Measurements from ENCODE around the gene ZNF431.
"Not testable (repeated sequence)": the region's sequence is repeated elsewhere in the genome, so short reads cannot be mapped to it uniquely, and the experiment has no call there.

Gene ZNF431

DNA sequence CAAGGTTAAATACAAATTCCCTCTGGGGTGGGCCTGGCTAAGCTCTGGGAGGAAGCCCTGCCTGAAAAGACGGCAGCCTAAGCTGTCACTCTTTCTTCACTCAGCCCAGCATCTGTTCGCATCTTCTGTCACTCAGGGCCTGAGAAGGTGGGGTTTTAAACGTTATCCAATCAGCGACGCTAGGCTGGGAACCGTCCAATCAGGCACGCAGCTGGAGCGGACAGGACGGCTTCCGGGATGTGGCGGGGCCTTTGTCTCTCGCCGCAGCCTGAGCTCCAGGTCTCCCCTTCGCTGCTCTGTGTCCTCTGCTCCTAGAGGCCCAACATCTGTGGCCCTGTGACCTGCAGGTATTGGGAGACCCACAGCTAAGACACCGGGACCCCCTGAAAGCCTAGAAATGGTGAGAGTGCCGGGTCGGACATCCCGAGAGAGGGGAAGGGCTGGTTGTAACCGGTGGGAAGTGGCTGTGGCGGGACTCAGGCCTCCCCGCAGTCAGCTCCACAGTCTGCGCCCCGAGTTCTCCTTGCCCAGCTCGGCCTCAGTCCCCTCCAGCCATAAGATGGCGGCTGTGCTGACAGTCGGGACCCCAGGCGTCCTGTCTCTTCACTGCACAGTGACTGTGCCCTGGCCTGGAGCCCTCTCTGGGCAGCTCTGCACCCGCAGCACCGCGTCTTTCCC is at the start of gene ZNF431:
TSS of gene ZNF431 (plus strand) at position 254 of the 678 bp plus-strand sequence. CDS start at position 398, 144 bp downstream.
- peak; percentile 70 to 80 for DNase-seq (ENCODE audit: low read depth in 2 of 2)

- no peak for DNase-seq (ENCODE audit: low read depth in 2 of 2)
Observed at GRCh38 chr19:21092109-21092508, 49.7 kb upstream of the ZNF431 start.

GRCh38 chr19:21094347-21095025 is 47.4 kb upstream of the ZNF431 start:
- DNase-seq (ENCODE audit: low read depth in 2 of 2), result no peak

- DNase-seq (ENCODE audit: low read depth in 2 of 2), result no peak
Observed at GRCh38 chr19:21098291-21098690, 43.5 kb upstream of the ZNF431 start.

DNA sequence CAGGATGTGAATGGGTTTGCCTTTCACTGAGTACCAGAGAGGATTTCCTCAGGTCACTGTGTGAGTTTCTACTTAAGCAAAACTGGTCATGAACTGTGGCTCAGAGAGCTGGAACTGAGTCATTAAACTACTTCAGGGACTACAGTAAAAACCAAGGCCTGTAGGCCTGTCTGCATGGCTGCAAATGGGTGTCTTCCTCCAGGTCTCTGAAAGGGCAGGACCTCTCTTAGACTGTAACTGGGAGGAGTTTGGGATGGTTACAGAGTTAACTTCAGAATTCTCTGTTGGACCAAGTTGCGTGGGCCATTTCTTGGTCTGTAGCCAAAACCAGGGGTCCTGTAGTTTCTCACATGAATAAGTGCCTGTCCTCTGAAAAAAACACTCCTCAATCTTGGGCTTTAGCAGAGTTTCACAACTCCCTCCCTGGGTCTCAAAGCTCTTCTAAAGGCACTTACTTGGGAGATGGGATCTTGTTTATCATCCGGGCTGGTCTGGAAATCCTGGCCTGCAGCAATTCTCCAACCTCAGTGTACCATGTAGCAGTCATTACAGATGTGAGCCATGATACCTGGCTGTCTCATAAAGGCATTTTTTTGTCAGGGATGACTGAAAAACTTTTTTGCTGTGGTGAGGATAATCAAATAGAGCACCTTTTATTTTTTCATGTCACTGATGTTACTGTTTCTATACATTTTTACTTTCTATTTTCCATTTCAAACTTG is 40.2 kb upstream of the ZNF431 start:
- DNase-seq (ENCODE audit: low read depth in 2 of 2), result no peak

- DNase-seq (ENCODE audit: low read depth in 2 of 2), result no peak
Observed at GRCh38 chr19:21109116-21109515, 32.7 kb upstream of the ZNF431 start.

GRCh38 chr19:21110183-21110582 is 31.7 kb upstream of the ZNF431 start:
- DNase-seq (ENCODE audit: low read depth in 2 of 2), result no peak

DNA sequence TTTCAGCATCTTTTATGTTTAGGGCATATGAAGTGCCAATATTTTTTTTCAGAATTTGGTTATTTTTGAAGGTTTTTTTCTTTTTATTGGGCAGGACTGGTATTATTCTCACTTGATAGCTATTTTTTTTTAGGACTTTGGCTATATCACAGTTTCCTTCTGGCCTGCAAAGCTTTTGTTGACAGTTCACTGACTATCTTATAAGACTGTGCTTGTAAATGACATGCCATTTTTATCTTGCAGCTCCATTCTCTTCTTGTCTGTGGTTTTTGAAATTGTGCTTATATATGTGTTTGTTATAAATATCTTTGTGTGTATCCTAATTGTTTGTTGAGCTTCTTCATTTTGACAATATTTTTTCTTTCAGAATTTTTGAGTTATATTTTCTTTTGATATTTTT is 26.4 kb upstream of the ZNF431 start:
- DNase-seq (ENCODE audit: low read depth in 2 of 2), result no peak

- no peak for DNase-seq (ENCODE audit: low read depth in 2 of 2)
Observed at GRCh38 chr19:21117041-21117907, 24.6 kb upstream of the ZNF431 start.

- no peak for DNase-seq (ENCODE audit: low read depth in 2 of 2)
Observed at GRCh38 chr19:21126078-21126477, 15.8 kb upstream of the ZNF431 start.

- DNase-seq (ENCODE audit: low read depth in 2 of 2), result no peak
Observed at GRCh38 chr19:21127001-21127400, 14.8 kb upstream of the ZNF431 start.

GRCh38 chr19:21127898-21128297 is 13.9 kb upstream of the ZNF431 start:
- DNase-seq (ENCODE audit: low read depth in 2 of 2), result no peak

DNA sequence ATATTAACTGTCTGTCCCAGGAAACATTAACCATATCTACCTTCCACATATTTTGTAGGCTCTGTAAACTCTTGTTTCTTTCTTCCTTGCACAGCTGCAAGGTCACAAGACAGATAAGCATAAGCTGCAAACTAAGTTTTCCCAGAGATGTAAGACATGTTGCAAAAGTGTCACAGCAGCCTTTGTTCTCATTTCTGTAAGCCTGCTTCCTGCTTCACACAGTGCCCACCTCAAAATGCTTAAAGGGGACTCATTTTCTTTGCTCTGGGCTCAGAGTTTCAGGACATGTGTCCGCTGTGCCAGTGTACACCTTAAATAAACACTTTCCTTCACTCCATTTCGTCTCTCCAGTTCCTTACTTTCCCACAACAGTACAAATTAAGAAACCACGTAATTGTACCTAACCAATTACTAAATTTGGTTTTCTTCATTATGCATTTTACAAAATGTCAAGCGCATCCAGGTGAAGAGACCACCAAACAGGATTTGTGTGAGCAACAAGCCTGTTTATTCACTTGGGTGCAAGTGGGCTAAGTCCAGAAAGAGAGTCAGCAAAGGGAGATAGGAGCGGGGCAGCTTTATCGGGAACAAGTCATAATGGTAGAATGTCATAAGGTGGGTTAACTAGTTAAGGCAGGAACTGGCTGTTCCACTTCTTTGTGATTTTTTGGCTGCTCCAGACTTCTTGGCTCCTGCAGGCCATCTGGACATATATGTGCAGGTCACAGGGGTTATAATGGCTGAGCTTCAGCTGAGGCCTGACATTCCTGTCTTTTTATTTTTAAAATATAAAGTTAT is 12.7 kb upstream of the ZNF431 start:
- no peak for DNase-seq (ENCODE audit: low read depth in 2 of 2)

GRCh38 chr19:21130097-21130775 is 11.6 kb upstream of the ZNF431 start:
- no peak for DNase-seq (ENCODE audit: low read depth in 2 of 2)

DNA sequence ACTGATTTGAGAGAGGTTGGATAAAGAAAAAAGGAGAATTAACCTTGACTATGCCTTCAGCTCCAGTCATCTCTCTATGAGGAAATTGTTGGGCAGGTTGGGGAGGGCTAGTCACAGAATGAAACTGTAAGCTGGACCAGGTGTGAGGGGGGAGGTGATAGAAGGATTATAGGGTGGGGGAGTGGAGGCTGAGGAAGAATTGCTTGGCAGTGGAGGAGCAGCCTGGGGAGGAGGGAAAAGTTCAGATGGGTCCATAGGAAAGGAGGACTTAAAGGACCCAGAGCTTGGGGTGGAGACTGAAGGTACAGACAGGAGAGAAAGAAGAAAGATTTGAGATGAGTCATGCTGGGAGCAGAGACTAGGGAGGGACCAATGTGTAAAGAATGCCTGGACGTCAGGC is 8.2 kb upstream of the ZNF431 start:
- no peak for DNase-seq (ENCODE audit: low read depth in 2 of 2)

DNA sequence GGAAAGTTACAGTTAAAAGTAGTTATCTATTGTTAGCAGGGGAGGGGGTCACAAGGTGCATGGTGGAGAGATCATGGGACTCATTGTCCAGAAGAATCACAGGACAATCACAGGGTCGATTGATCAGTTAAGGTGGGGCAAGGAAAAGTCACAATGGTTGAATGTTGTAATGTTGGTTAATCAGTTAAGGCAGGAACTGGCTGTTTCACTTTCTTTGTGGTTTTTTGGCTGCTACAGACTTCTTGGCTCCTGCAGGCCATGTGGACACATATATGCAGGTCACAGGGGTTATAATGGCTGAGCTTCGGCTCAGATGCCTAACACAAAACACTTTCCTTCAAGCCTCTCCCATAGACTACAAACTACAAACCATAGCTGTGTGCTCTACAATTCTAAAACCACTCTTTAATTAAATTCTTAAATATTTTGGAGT is 6.9 kb upstream of the ZNF431 start:
- DNase-seq (ENCODE audit: low read depth in 2 of 2), result no peak

GRCh38 chr19:21135433-21135832 is 6.4 kb upstream of the ZNF431 start:
- no peak for DNase-seq (ENCODE audit: low read depth in 2 of 2)

- no peak for DNase-seq (ENCODE audit: low read depth in 2 of 2)
Observed at GRCh38 chr19:21138130-21138529, 3.7 kb upstream of the ZNF431 start.

- not testable (repeated sequence) for DNase-seq (ENCODE audit: low read depth in 2 of 2)
Observed at GRCh38 chr19:21141006-21141405, 834 bp upstream of the ZNF431 start.

GRCh38 chr19:21143428-21143827 is 1.6 kb downstream of the ZNF431 start:
- no peak for DNase-seq (ENCODE audit: low read depth in 2 of 2)
